Skeletal muscle satellite cell (primary cell): ENCODE measurements around the gene PSTPIP1.

ENCODE experiments used
- H3K27me3 ChIP-seq: 2 replicates; pipeline ENCODE4 v1.7.0; 2013; ENCODE audit warnings: low read length; ENCODE audit not compliant: control insufficient read depth, insufficient read depth
- H3K36me3 ChIP-seq: 2 replicates; pipeline ENCODE4 v1.7.0; 2013; ENCODE audit warnings: mild to moderate bottlenecking, control low read depth, low read length; ENCODE audit not compliant: insufficient read depth
- H3K4me1 ChIP-seq: 2 replicates; pipeline ENCODE4 v1.7.0; 2013; ENCODE audit warnings: low read length; ENCODE audit not compliant: control insufficient read depth, insufficient read depth
- H3K4me2 ChIP-seq: 2 replicates; pipeline ENCODE4 v1.7.0; 2013; ENCODE audit warnings: mild to moderate bottlenecking, low read length
- H3K4me3 ChIP-seq: 2 replicates; pipeline ENCODE4 v1.7.0; 2013; ENCODE audit warnings: low read length
- H3K9ac ChIP-seq: 2 replicates; pipeline ENCODE4 v1.7.0; 2013; ENCODE audit warnings: mild to moderate bottlenecking, low read depth, low read length, moderate library complexity
- H3K9me3 ChIP-seq: replicated peaks from 2 replicates; pipeline ENCODE4 v1.7.0; 2013; ENCODE audit warnings: mild to moderate bottlenecking, control low read depth, low read length

PSTPIP1 gene

DNA sequence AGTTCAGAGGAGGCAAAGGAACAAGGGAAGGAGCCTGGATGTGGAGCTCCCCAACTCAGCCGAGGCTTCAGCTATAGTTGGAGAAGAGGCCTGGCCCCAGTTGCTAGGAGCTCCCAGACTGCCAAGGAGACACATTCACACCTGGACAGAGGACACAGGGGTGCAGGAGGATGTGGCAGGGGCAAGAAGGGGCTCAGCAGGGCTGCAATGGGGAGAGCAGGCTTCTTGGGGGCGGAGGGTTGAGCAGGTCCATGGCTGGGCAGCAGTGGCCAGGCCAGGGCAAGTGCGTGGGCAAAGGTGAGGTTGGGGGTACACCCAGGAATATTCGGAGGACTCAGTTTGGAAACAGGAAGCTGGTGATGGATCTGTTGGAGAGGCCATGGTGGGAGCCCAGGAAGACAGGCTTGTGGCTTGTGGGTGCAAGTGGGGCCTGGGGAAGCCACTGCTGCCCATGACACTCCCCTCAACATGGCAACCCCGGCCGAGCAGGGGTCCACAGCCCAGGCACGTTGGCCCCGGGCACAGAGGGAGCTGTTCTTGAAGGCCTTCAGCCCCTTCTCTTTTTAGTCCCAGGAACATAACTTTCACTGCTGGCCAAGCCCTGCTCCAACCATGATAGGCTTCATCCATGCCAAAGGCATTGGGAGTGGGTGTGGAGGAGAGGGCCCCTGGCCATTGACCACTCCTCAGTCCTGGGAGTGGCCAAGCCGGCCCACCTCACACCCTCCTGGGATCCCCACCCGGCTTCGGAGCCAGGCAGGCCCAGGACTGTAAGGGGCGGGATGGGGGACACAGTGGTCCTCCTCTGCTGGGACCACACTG lies 42.7 kb downstream of the PSTPIP1 start:
- no peak overlapping the region for H3K9ac ChIP-seq
- peaks cover 9% of the 10 kb centered on the region for H3K36me3 ChIP-seq
- no peak overlapping the region for H3K4me3 ChIP-seq
- H3K4me1 ChIP-seq: no peaks in the 10 kb centered on the region
- no peak overlapping the region for H3K4me2 ChIP-seq
- H3K27me3 ChIP-seq: no peaks in the 10 kb centered on the region
- H3K9me3 ChIP-seq: no peaks in the 10 kb centered on the region

GRCh38 chr15:77038312-77039216 lies 43.6 kb downstream of the PSTPIP1 start:
- H3K4me1 ChIP-seq: no peaks in the 10 kb centered on the region
- no peak overlapping the region for H3K4me3 ChIP-seq
- peaks cover 15% of the 10 kb centered on the region for H3K36me3 ChIP-seq
- no peaks in the 10 kb centered on the region for H3K27me3 ChIP-seq
- no peak overlapping the region for H3K4me2 ChIP-seq
- no peak overlapping the region for H3K9ac ChIP-seq
- H3K9me3 ChIP-seq: no peaks in the 10 kb centered on the region

DNA sequence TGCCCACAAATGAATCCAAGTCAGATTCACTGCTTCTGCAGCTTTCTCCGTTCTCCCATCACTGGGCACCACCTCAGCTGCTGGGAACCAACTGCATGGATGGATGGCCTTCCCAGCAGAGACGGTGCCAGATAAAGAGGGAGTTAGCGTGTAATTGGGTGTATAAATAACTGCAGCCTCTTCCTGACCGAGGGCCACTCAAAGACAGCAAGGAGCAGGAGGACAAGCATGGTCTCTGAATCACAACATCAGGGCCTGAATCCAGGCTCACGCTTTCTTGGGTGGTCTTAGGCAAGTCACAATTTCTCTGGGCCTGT lies 44.2 kb downstream of the PSTPIP1 start:
- Histone ChIP-seq H3K4me1 (no peaks in the 10 kb centered on the region), H3K9me3 (no peaks in the 10 kb centered on the region), H3K9ac (no peak overlapping the region), H3K4me2 (no peak overlapping the region), H3K4me3 (no peak overlapping the region), H3K36me3 (peaks cover 20% of the 10 kb centered on the region), H3K27me3 (no peaks in the 10 kb centered on the region)

DNA sequence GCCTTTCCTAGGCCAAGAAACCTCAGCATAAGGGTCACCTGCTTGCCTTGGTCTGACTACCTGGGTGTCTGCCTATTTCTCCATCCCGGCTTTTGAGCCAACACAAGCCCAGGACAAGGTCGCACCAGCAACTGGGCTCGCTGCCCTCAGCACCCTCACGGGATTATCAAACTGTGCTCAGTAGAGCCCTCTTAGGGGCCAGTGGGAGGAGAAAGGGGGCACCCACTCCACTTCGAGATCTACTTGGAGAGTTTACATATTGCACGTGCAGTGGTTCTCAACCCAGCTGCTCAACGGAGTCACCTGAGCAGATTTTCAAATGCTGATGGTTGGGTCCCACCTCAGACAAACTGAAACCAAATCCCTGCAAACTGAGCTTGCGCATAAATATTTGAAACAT lies 44.9 kb downstream of the PSTPIP1 start:
- Histone ChIP-seq H3K9ac (no peak overlapping the region), H3K9me3 (no peaks in the 10 kb centered on the region), H3K27me3 (no peaks in the 10 kb centered on the region), H3K4me1 (no peaks in the 10 kb centered on the region), H3K36me3 (peaks cover 20% of the 10 kb centered on the region), H3K4me3 (no peak overlapping the region), H3K4me2 (no peak overlapping the region)

DNA sequence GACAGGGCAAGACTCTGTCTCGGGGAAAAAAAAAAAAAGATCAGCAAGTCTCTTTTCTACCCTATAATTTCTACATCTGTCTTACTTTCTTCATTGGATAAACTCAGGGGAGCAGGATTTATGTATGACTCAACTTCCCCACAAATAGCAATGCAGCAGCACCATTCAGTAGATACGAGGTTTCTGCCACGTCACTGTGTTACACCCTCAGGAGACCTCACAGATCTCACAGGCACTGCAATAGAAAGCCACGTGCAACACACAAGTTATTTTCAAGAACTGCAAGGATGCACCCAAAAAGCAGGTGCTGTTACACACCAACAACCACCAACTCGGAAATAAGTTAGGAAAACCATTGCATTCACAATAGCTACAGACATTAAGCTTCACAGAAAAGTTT lies 45.7 kb downstream of the PSTPIP1 start:
- Histone ChIP-seq H3K9ac (no peak overlapping the region), H3K4me1 (no peaks in the 10 kb centered on the region), H3K9me3 (no peaks in the 10 kb centered on the region), H3K27me3 (no peaks in the 10 kb centered on the region), H3K4me3 (no peak overlapping the region), H3K4me2 (no peak overlapping the region), H3K36me3 (peaks cover 27% of the 10 kb centered on the region)

- Histone ChIP-seq H3K4me1 (no peaks in the 10 kb centered on the region), H3K27me3 (no peaks in the 10 kb centered on the region), H3K4me2 (no peak overlapping the region), H3K36me3 (peaks cover 33% of the 10 kb centered on the region), H3K4me3 (no peak overlapping the region), H3K9me3 (no peaks in the 10 kb centered on the region), H3K9ac (no peak overlapping the region)
Observed at GRCh38 chr15:77042245-77042919, 47.5 kb downstream of the PSTPIP1 start.

DNA sequence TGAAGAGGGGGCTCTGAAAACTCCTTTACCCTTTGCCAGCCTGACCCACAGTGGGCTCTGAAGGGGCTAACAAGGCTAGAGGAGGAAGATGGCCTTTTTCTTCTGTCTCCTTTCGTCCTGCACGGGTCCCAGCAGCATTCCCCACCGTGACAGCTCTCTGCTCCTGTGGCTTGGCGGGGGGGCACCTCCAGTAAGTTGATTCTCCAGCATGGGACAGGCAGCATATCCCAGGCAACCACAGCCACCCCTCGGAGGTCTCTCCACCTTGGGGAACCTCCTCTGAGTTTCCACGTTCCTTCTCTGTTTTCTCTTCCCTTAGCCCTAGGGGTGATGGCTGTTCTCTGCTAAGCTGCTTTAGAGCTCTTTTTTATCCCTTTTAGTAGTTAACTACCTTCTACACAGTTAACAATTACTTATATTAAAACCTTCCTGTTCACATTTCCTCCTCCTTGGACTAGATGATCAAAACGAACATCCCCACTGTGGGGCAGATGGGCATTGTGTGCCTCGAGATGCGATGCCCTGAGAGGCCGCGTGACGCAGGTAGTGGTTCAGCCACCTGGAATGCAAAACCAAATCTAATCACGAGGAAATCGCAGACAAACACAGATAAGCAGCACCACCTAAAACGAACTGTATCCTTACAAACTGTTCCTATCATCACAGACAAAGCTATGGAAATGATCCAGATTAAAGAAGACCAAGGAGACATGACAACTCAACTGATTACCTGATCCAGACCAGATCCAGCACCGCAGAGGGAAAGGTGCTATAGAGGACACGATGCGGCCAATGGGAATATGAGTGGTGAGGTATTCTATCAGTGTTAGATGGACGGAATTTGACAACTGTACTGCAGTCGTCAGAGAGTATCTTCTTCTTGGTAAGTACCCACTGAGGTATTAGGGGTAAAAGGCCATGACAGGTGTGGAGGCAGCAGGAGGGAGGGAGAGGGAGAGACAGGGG lies 48.3 kb downstream of the PSTPIP1 start:
- H3K9me3 ChIP-seq: no peaks in the 10 kb centered on the region
- H3K4me2 ChIP-seq: no peak overlapping the region
- H3K9ac ChIP-seq: no peak overlapping the region
- no peaks in the 10 kb centered on the region for H3K27me3 ChIP-seq
- peaks cover 3% of the 10 kb centered on the region for H3K4me1 ChIP-seq
- H3K36me3 ChIP-seq: peaks cover 33% of the 10 kb centered on the region
- no peak overlapping the region for H3K4me3 ChIP-seq

- no peaks in the 10 kb centered on the region for H3K27me3 ChIP-seq
- H3K9ac ChIP-seq: no peak overlapping the region
- H3K4me2 ChIP-seq: no peak overlapping the region
- H3K4me1 ChIP-seq: peaks cover 3% of the 10 kb centered on the region
- no peak overlapping the region for H3K4me3 ChIP-seq
- H3K36me3 ChIP-seq: peaks cover 33% of the 10 kb centered on the region
- H3K9me3 ChIP-seq: no peaks in the 10 kb centered on the region
Observed at GRCh38 chr15:77044228-77045042, 49.5 kb downstream of the PSTPIP1 start.

DNA sequence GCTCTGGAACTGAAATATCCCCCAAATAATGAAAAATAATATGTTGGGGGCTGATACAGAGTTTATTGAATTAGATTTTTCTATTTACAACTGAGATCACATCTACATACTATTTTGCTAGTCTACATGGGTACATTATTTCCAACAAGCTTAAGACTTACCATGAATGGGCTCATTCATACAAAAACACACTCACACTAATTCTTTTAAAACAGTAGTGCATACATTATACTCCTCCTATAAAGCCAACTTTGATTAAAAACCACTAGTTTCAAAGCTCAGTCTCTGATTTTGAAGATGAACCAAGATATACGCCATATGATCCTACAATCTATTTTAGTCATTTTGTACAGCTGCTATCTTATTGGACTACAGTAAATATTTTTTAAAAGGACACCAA lies 51.1 kb downstream of the PSTPIP1 start:
- no peaks in the 10 kb centered on the region for H3K27me3 ChIP-seq
- peaks cover 3% of the 10 kb centered on the region for H3K4me1 ChIP-seq
- no peak overlapping the region for H3K4me3 ChIP-seq
- H3K9me3 ChIP-seq: no peaks in the 10 kb centered on the region
- no peak overlapping the region for H3K4me2 ChIP-seq
- no peak overlapping the region for H3K9ac ChIP-seq
- peaks cover 33% of the 10 kb centered on the region for H3K36me3 ChIP-seq

DNA sequence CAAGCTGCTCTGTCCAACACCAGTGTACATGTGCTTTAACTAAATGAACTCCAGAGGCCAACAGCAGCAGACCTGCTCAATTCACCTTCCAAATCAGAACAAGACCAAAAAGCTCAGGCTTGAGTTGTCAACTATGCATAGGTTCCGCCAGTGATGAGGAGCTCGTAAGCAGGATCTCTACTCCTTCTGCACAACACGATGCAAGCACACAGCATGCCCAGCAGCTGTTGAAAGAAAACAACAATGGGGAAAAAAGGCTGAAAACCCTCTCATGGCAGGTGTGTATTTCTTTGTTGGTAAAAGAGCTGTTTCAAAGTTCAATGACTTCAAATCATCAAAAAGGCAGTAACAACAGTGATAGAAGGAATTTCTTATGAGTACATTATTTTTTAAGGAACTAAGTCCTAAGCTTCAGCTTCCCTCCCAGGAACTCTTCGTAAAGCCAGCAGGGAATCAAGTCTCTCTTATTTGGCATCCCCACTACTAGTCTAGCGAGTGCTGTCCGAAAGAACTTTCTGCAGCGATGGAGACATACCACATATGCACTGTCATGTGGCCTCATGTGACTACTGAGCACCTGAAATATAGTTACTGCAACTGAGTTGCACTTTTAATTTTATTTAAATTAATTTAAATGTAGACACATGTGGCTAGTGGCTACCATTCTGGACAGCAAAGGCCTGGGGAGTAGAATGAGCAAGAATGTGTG lies 51.9 kb downstream of the PSTPIP1 start:
- Histone ChIP-seq H3K4me2 (no peak overlapping the region), H3K9ac (no peak overlapping the region), H3K4me3 (no peak overlapping the region), H3K4me1 (peaks cover 3% of the 10 kb centered on the region), H3K27me3 (no peaks in the 10 kb centered on the region), H3K36me3 (peaks cover 36% of the 10 kb centered on the region), H3K9me3 (no peaks in the 10 kb centered on the region)
